ENCODE results near the gene IFNLR1. TPM values are rescaled to one million over a fixed set of nuclear protein-coding genes. Genes with fewer than 3 reads are reported as not detected.

IFNLR1 gene
- total and polyA plus RNA-seq, 9 of the 15 experiments (the other 6 are each of a cell fraction or from before 2014, with no cell fraction given), result not detected

DNA sequence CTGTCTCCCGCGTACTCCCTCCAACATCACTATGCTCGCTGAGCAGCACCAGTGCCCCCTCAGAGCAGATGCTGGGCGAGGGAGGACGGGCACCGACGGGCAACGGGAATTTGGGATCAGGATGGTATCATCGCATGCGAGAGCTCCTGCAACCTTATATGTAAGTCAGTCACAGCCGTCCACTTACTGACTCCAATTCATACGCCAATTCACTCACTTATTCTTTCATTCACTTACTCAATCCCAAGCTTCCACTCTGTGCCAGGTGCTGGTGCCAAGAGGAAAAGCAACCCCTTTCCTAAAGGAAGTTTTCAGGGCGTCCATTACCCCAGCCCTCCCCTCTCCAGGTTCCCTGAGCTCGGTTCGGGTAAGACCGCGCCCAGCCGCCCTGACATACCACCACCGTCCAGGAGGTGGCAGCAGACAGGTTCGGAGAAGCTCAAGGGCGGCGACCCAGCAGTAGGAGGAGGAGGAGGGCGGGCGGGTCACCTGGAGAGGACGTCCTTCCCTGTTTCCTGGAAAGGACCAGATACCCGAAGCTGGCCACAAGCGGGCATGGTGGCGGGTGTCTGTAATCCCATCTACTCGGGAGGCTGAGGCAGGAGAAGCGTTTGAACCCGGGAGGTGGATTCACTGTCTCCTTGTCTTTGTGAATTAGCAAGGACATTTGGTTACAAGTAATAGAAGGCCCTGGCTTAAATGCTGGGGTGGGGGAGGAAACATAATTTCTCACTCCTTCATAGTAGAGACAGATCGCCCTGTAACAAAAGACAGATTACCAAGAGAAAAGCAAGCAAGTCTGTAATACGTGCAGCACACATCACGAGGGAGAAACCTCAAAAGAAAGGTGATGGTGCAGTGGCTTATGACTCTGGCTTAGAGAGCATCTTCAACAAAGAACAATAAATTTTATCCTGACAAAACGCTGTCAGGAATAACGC lies 36.6 kb downstream of the IFNLR1 start (continued):
- TF ChIP-seq ZBTB40 (IDR thresholded peaks at IDR 0.05) (no peak), ZBTB40 (CRISPR knock-in tag; IDR thresholded peaks at IDR 0.05) (no peak), MEF2A (IDR thresholded peaks at IDR 0.05; ENCODE audit: control insufficient read depth, low read depth, low read length) (no peak), ZNF311 (CRISPR knock-in tag; IDR thresholded peaks at IDR 0.05) (no peak), FOXK2 (conservative IDR thresholded peaks at IDR 0.05 in 1 of 2, IDR thresholded peaks at IDR 0.05 in 1 of 2; ENCODE audit: low read depth in 2 of 2) (no peak), GTF2F1 (IDR thresholded peaks at IDR 0.05; ENCODE audit: low read depth, low read length) (no peak), BHLHE40 (IDR thresholded peaks at IDR 0.05; ENCODE audit: low read length) (no peak), ERF (CRISPR knock-in tag; IDR thresholded peaks at IDR 0.05) (no peak), GTF3C2 (IDR thresholded peaks at IDR 0.05; ENCODE audit: borderline replicate concordance, extremely low read depth, insufficient read length) (no peak), RB1 (IDR thresholded peaks at IDR 0.05; ENCODE audit: low read depth) (peak; percentile 89), STAG1 (CRISPR knock-in tag; IDR thresholded peaks at IDR 0.05; ENCODE audit: borderline replicate concordance) (peak; percentile 29; the same call in 1 of the 2 replicates)
- TF ChIP-seq, protein P1, sequence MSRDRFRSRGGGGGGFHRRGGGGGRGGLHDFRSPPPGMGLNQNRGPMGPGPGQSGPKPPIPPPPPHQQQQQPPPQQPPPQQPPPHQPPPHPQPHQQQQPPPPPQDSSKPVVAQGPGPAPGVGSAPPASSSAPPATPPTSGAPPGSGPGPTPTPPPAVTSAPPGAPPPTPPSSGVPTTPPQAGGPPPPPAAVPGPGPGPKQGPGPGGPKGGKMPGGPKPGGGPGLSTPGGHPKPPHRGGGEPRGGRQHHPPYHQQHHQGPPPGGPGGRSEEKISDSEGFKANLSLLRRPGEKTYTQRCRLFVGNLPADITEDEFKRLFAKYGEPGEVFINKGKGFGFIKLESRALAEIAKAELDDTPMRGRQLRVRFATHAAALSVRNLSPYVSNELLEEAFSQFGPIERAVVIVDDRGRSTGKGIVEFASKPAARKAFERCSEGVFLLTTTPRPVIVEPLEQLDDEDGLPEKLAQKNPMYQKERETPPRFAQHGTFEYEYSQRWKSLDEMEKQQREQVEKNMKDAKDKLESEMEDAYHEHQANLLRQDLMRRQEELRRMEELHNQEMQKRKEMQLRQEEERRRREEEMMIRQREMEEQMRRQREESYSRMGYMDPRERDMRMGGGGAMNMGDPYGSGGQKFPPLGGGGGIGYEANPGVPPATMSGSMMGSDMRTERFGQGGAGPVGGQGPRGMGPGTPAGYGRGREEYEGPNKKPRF (IDR thresholded peaks at IDR 0.05; ENCODE audit: low read depth, low read length), result no peak

Measured in K562 (cell line).